ENCODE data around the gene SNRNP40. TPM values are rescaled to one million over a fixed set of nuclear protein-coding genes. Genes with fewer than 3 reads are reported as not detected.
"Not testable (repeated sequence)": the region's sequence is repeated elsewhere in the genome, so short reads cannot be mapped to it uniquely, and the experiment has no call there.

Gene SNRNP40
- total RNA-seq, 1 experiment from 2014 or later, result 126 TPM

GRCh38 chr1:31297277-31298247, 974 bp upstream of the SNRNP40 start:
- in situ Hi-C loops (cut with HindIII; ENCODE audit: low pct_unique_long_range_greater_than_20kb, low sequenced_read_pairs), result no loop called here

GRCh38 chr1:31295874-31296485, 608 bp downstream of the SNRNP40 start:
- in situ Hi-C loops (cut with HindIII; ENCODE audit: low pct_unique_long_range_greater_than_20kb, low sequenced_read_pairs), result no loop called here

More at GRCh38 chr1:31297277-31298247, 974 bp upstream of the SNRNP40 start:
- DNase-seq (ENCODE audit: low read depth), result peak; percentile 11

GRCh38 chr1:31289021-31289420, 7.6 kb downstream of the SNRNP40 start:
- in situ Hi-C loops (cut with HindIII; ENCODE audit: low pct_unique_long_range_greater_than_20kb, low sequenced_read_pairs), result no loop called here
- no peak for DNase-seq (ENCODE audit: low read depth)

More at GRCh38 chr1:31295874-31296485, 608 bp downstream of the SNRNP40 start:
- peak; percentile 6 for DNase-seq (ENCODE audit: low read depth)

- in situ Hi-C loops (cut with HindIII; ENCODE audit: low pct_unique_long_range_greater_than_20kb, low sequenced_read_pairs), result not testable (repeated sequence)
Measured at GRCh38 chr1:31287791-31288190, 8.8 kb downstream of the SNRNP40 start.

GRCh38 chr1:31282426-31282825, 14.2 kb downstream of the SNRNP40 start:
- DNase-seq (ENCODE audit: low read depth); in situ Hi-C loops (cut with HindIII; ENCODE audit: low pct_unique_long_range_greater_than_20kb, low sequenced_read_pairs): not testable (repeated sequence)

More at GRCh38 chr1:31287791-31288190, 8.8 kb downstream of the SNRNP40 start:
- not testable (repeated sequence) for DNase-seq (ENCODE audit: low read depth)

GRCh38 chr1:31273619-31274018, 23.0 kb downstream of the SNRNP40 start:
- in situ Hi-C loops (cut with HindIII; ENCODE audit: low pct_unique_long_range_greater_than_20kb, low sequenced_read_pairs), result no loop called here
- no peak for DNase-seq (ENCODE audit: low read depth)

- no peak for DNase-seq (ENCODE audit: low read depth)
- in situ Hi-C loops (cut with HindIII; ENCODE audit: low pct_unique_long_range_greater_than_20kb, low sequenced_read_pairs), result no loop called here
Measured at GRCh38 chr1:31272369-31272768, 24.2 kb downstream of the SNRNP40 start.

- in situ Hi-C loops (cut with HindIII; ENCODE audit: low pct_unique_long_range_greater_than_20kb, low sequenced_read_pairs), result loop anchor here (10.0 kb wide), 1 partner anchor 72 kb away; no protein-coding TSS in a partner anchor
Measured at GRCh38 chr1:31266547-31266946, 30.0 kb downstream of the SNRNP40 start.

GRCh38 chr1:31264790-31265386, 31.7 kb downstream of the SNRNP40 start:
- in situ Hi-C loops (cut with HindIII; ENCODE audit: low pct_unique_long_range_greater_than_20kb, low sequenced_read_pairs), result loop anchor here (10.0 kb wide), 1 partner anchor 70 kb away; no protein-coding TSS in a partner anchor
- DNase-seq (ENCODE audit: low read depth), result no peak

More at GRCh38 chr1:31266547-31266946, 30.0 kb downstream of the SNRNP40 start:
- DNase-seq (ENCODE audit: low read depth), result no peak

- in situ Hi-C loops (cut with HindIII; ENCODE audit: low pct_unique_long_range_greater_than_20kb, low sequenced_read_pairs), result loop anchor here (10.0 kb wide), 1 partner anchor 69 kb away; no protein-coding TSS in a partner anchor
- no peak for DNase-seq (ENCODE audit: low read depth)
Measured at GRCh38 chr1:31263408-31263807, 33.2 kb downstream of the SNRNP40 start.

- in situ Hi-C loops (cut with HindIII; ENCODE audit: low pct_unique_long_range_greater_than_20kb, low sequenced_read_pairs), result loop anchor here (10.0 kb wide), 1 partner anchor 68 kb away; no protein-coding TSS in a partner anchor
- not testable (repeated sequence) for DNase-seq (ENCODE audit: low read depth)
Measured at GRCh38 chr1:31262393-31262792, 34.2 kb downstream of the SNRNP40 start.

GRCh38 chr1:31261916-31262315, 34.7 kb downstream of the SNRNP40 start:
- in situ Hi-C loops (cut with HindIII; ENCODE audit: low pct_unique_long_range_greater_than_20kb, low sequenced_read_pairs), result loop anchor here (10.0 kb wide), 1 partner anchor 67 kb away; no protein-coding TSS in a partner anchor

GRCh38 chr1:31259746-31260145, 36.8 kb downstream of the SNRNP40 start:
- DNase-seq (ENCODE audit: low read depth), result no peak
- in situ Hi-C loops (cut with HindIII; ENCODE audit: low pct_unique_long_range_greater_than_20kb, low sequenced_read_pairs), result loop anchor here (10.0 kb wide), 1 partner anchor 65 kb away; no protein-coding TSS in a partner anchor

More at GRCh38 chr1:31261916-31262315, 34.7 kb downstream of the SNRNP40 start:
- DNase-seq (ENCODE audit: low read depth), result no peak

GRCh38 chr1:31258581-31258980, 38.0 kb downstream of the SNRNP40 start:
- DNase-seq (ENCODE audit: low read depth), result no peak

GRCh38 chr1:31257213-31257612, 39.4 kb downstream of the SNRNP40 start:
- DNase-seq (ENCODE audit: low read depth), result no peak
- in situ Hi-C loops (cut with HindIII; ENCODE audit: low pct_unique_long_range_greater_than_20kb, low sequenced_read_pairs), result no loop called here

More at GRCh38 chr1:31258581-31258980, 38.0 kb downstream of the SNRNP40 start:
- in situ Hi-C loops (cut with HindIII; ENCODE audit: low pct_unique_long_range_greater_than_20kb, low sequenced_read_pairs), result no loop called here

GRCh38 chr1:31249854-31250253, 46.7 kb downstream of the SNRNP40 start:
- in situ Hi-C loops (cut with HindIII; ENCODE audit: low pct_unique_long_range_greater_than_20kb, low sequenced_read_pairs), result no loop called here
- DNase-seq (ENCODE audit: low read depth), result no peak

- no peak for DNase-seq (ENCODE audit: low read depth)
- in situ Hi-C loops (cut with HindIII; ENCODE audit: low pct_unique_long_range_greater_than_20kb, low sequenced_read_pairs), result no loop called here
Measured at GRCh38 chr1:31248276-31248675, 48.3 kb downstream of the SNRNP40 start.

GRCh38 chr1:31244326-31244725, 52.3 kb downstream of the SNRNP40 start:
- DNase-seq (ENCODE audit: low read depth), result no peak
- in situ Hi-C loops (cut with HindIII; ENCODE audit: low pct_unique_long_range_greater_than_20kb, low sequenced_read_pairs), result no loop called here

Measured in Caki2 (cell line).